ENCODE data around the gene CCDC148.

Gene CCDC148

GRCh38 chr2:158127380-158127804, 329.2 kb downstream of the CCDC148 start:
- Histone ChIP-seq H3K36me3 (ENCODE audit: insufficient read depth, low read depth, low read length) (no peaks in the 10 kb centered on the region), H3K4me1 (ENCODE audit: insufficient read depth, low read length) (peaks cover 4% of the 10 kb centered on the region; the same call in 1 of the 2 replicates), H3K27ac (ENCODE audit: low read length) (no peak overlapping the region), H3K9ac (ENCODE audit: low read depth, low read length) (no peak overlapping the region), H3K4me3 (ENCODE audit: low read length) (no peak overlapping the region), H3K9me3 (ENCODE audit: insufficient read depth, low read depth, low read length) (no peaks in the 10 kb centered on the region), H3K27me3 (ENCODE audit: insufficient read depth, low read length) (no peaks in the 10 kb centered on the region)

- Histone ChIP-seq H3K4me3 (ENCODE audit: low read length) (no peak overlapping the region), H3K4me1 (ENCODE audit: insufficient read depth, low read length) (peaks cover 9% of the 10 kb centered on the region; the same call in 1 of the 2 replicates), H3K27ac (ENCODE audit: low read length) (no peak overlapping the region), H3K36me3 (ENCODE audit: insufficient read depth, low read depth, low read length) (no peaks in the 10 kb centered on the region), H3K27me3 (ENCODE audit: insufficient read depth, low read length) (no peaks in the 10 kb centered on the region), H3K9ac (ENCODE audit: low read depth, low read length) (no peak overlapping the region; the same call in 1 of the 2 replicates), H3K9me3 (ENCODE audit: insufficient read depth, low read depth, low read length) (no peaks in the 10 kb centered on the region)
Measured at GRCh38 chr2:158125756-158126498, 330.6 kb downstream of the CCDC148 start.

GRCh38 chr2:158124896-158125295, 331.7 kb downstream of the CCDC148 start:
- no peaks in the 10 kb centered on the region for H3K9me3 ChIP-seq (ENCODE audit: insufficient read depth, low read depth, low read length)
- H3K4me1 ChIP-seq (ENCODE audit: insufficient read depth, low read length) = peaks cover 17% of the 10 kb centered on the region; the same call in 1 of the 2 replicates
- no peaks in the 10 kb centered on the region for H3K27me3 ChIP-seq (ENCODE audit: insufficient read depth, low read length)
- no peak overlapping the region for H3K27ac ChIP-seq (ENCODE audit: low read length)
- H3K9ac ChIP-seq (ENCODE audit: low read depth, low read length) = no peak overlapping the region
- no peaks in the 10 kb centered on the region for H3K36me3 ChIP-seq (ENCODE audit: insufficient read depth, low read depth, low read length)
- H3K4me3 ChIP-seq (ENCODE audit: low read length) = no peak overlapping the region

All from iPS-20b (cell line).